K562 (cell line): ENCODE results near the gene UBASH3B. TPM values are rescaled to one million over a fixed set of nuclear protein-coding genes. Genes with fewer than 3 reads are reported as not detected.

Source experiments
- ATAC-seq: fragments of 200-7000 bp; cut with Tn5 transposase; 3 replicates; pipeline ENCODE4 v1.9.1; 2020; ENCODE audit warnings: moderate library complexity
- BruUV-seq: library from RNA; stranded (reverse); fragments of 400-500 nt; replicated peaks from 2 replicates; lab custom pipeline; 2021; lab: Mats Ljungman, UMichigan
- CTCF ChIA-PET: fragments of 300-600 bp; formaldehyde crosslinking; extraction: SDS; loops from one replicate; lab custom pipeline; 2021; ENCODE audit warnings: low intra/inter-chr PET ratio; lab: Yijun Ruan, JAX
- POLR2A ChIA-PET: fragments of 300-600, 350-650 bp; sonication (Branson Sonifier 250); formaldehyde crosslinking; extraction: SDS; loops from one replicate; lab custom pipeline; 2021; ENCODE audit warnings: antibody characterized with exemption, inconsistent platforms; lab: Yijun Ruan, JAX
- DNase-seq, 4 experiments: peaks; one replicate each; pipeline versions ENCODE4 v3.0.0 to v3.0.0-alpha.2; 2011 to 2018; ENCODE audit warnings: low spot score in 3 of 4, mixed read lengths in 3 of 4; ENCODE audit errors: extremely low read depth in 1 of 4
- FAIRE-seq: peaks from 2 replicates; lab custom pipeline; 2011; peaks lifted over from hg19 to GRCh38; lab: Jason Lieb, UNC
- H2AFZ ChIP-seq: 2 replicates; pipeline ENCODE4 v1.6.0; 2011; ENCODE audit warnings: low read depth, low read length, control low read depth, inconsistent platforms
- H3K27ac ChIP-seq: fragments of 200-600 bp; 3 replicates; pipeline ENCODE4 v1.8.0; 2011; ENCODE audit warnings: low read depth, mild to moderate bottlenecking, control low read depth, inconsistent platforms, low read length, moderate library complexity, mixed read lengths; ENCODE audit errors: extremely low read depth
- H3K27me3 ChIP-seq, 2 experiments: fragments of 300-600 bp in 1 of 2; 2 replicates in 1 of 2; 3 replicates in 1 of 2; pipeline versions ENCODE4 v1.6.0 to v1.8.0; 2011; ENCODE audit warnings: inconsistent platforms in 2 of 2, low read length in 2 of 2, mild to moderate bottlenecking in 1 of 2, mixed read lengths in 1 of 2, moderate library complexity in 1 of 2; ENCODE audit not compliant: control insufficient read depth in 2 of 2, insufficient read depth in 2 of 2
- H3K36me3 ChIP-seq: fragments of 300-600 bp; 3 replicates; pipeline ENCODE4 v1.8.0; 2011; ENCODE audit warnings: mild to moderate bottlenecking, low read length, inconsistent platforms; ENCODE audit not compliant: control insufficient read depth, insufficient read depth
- H3K4me1 ChIP-seq, 2 experiments: fragments of 200-600 bp in 1 of 2; replicated peaks in 1 of 2; 2 replicates in 1 of 2; 3 replicates in 1 of 2; pipeline versions ENCODE4 v1.5.1 to v1.8.0; 2011; ENCODE audit warnings: inconsistent platforms in 2 of 2, low read length in 2 of 2, mild to moderate bottlenecking in 1 of 2, mixed read lengths in 1 of 2, moderate library complexity in 1 of 2; ENCODE audit not compliant: control insufficient read depth in 2 of 2, insufficient read depth in 2 of 2
- H3K4me2 ChIP-seq: 2 replicates; pipeline ENCODE4 v1.6.1; 2011; ENCODE audit warnings: low read length, control low read depth, inconsistent platforms, mixed read lengths; ENCODE audit not compliant: insufficient read depth
- H3K4me3 ChIP-seq: fragments of 200-600 bp; sonication (generic), shearing (Covaris generic); 2 replicates; pipeline ENCODE4 v1.5.1; 2016; ENCODE audit warnings: control low read depth, inconsistent platforms
- H3K79me2 ChIP-seq: fragments of 200-600 bp; 3 replicates; pipeline ENCODE4 v1.8.0; 2011; ENCODE audit warnings: low read length, inconsistent platforms; ENCODE audit not compliant: control insufficient read depth, insufficient read depth
- H3K9ac ChIP-seq, 2 experiments: 2 replicates each; pipeline versions ENCODE4 v1.6.0 to v1.6.1; 2011; ENCODE audit warnings: low read depth in 2 of 2, low read length in 2 of 2, control low read depth in 1 of 2, inconsistent platforms in 1 of 2, mild to moderate bottlenecking in 1 of 2, mixed read lengths in 1 of 2; ENCODE audit not compliant: insufficient read depth in 1 of 2
- H3K9me1 ChIP-seq: one replicate; pipeline ENCODE4 v1.6.0; 2011; ENCODE audit warnings: inconsistent platforms, mild to moderate bottlenecking, low read length, moderate library complexity; ENCODE audit not compliant: control insufficient read depth, insufficient read depth
- H3K9me3 ChIP-seq: replicated peaks from 2 replicates; pipeline ENCODE4 v1.5.1; 2011; ENCODE audit warnings: low read depth, low read length, inconsistent platforms; ENCODE audit not compliant: control insufficient read depth, insufficient read depth
- H4K20me1 ChIP-seq: replicated peaks from 2 replicates; pipeline ENCODE4 v1.6.1; 2011; ENCODE audit warnings: low read length, inconsistent platforms, mixed read lengths; ENCODE audit not compliant: control insufficient read depth, insufficient read depth
- ZNF134 ChIP-seq: fragments of 250-450 bp; sonication (Bioruptor Pico); conservative IDR thresholded peaks from 2 replicates; pipeline ENCODE4 v1.4.0; 2020
- ZNF263 ChIP-seq: sonication (generic); formaldehyde crosslinking; IDR thresholded peaks from 2 replicates; pipeline ENCODE4 v1.8.0; 2022; ENCODE audit warnings: mild to moderate bottlenecking, missing genetic modification reagents, borderline replicate concordance
- WGBS: fragments of 100-300 bp; shearing (Covaris generic); methylation state at CpG from one replicate; pipeline ENCODE4 v1.1.6; 2016; ENCODE audit warnings: low coverage, mixed read lengths; ENCODE audit not compliant: insufficient coverage; ENCODE audit errors: missing lambda C conversion rate; 5-methylcytosine and 5-hydroxymethylcytosine counted together
- in situ Hi-C: fragments of 300-500 bp; cut with MboI; formaldehyde crosslinking; loops from 4 replicates; pipeline ENCODE4 v1.15.0; 2018; ENCODE audit warnings: inconsistent platforms, mixed read lengths
- intact Hi-C: fragments of 100-400 bp; cut with micrococcal nuclease; formaldehyde crosslinking; loops from 2 replicates; pipeline ENCODE4 v1.14.2; 2022
- polyA plus RNA-seq, 8 experiments: library from polyadenylated mRNA; depleted of rRNA in 4 of 8; stranded (reverse) in 5 of 8; unstranded in 3 of 8; fragments of >200 nt; fragmentation: Nextera tagmentation in 2 of 8; fragmentation: Illumina TruSeq in 1 of 8; extraction: Ambion mirVana in 2 of 8; extraction: Trizol in 1 of 8; gene quantifications; 2 replicates each; pipeline versions ENCODE4 v1.2.1 to v1.2.3, GENCODE V29; 2011 to 2014; ENCODE audit warnings: inconsistent platforms in 1 of 8, missing spikeins in 1 of 8
- total RNA-seq, 7 experiments: library from RNA; depleted of rRNA in 6 of 7; stranded (reverse); fragments of >200 nt in 6 of 7; fragmentation: Illumina TruSeq in 2 of 7; extraction: Trizol in 2 of 7; gene quantifications; 2 replicates each; pipeline versions ENCODE4 v1.2.1 to v1.2.3, GENCODE V29; 2011 to 2021; ENCODE audit warnings: low replicate concordance in 1 of 7
- TF ChIP-seq, protein P1 (sequence below): sonication (generic); formaldehyde crosslinking; IDR thresholded peaks from 2 replicates; pipeline ENCODE4 v1.8.0; 2022; ENCODE audit warnings: mild to moderate bottlenecking, missing genetic modification reagents
- TF ChIP-seq, protein P2 (sequence below), 2 experiments: fragments of 450-650 bp in 1 of 2; IDR thresholded peaks; 2 replicates each; pipeline ENCODE4 v1.6.1; 2011 to 2017; ENCODE audit warnings: low read depth in 2 of 2, antibody characterized with exemption in 1 of 2, borderline replicate concordance in 1 of 2, low read length in 1 of 2, mild to moderate bottlenecking in 1 of 2, mixed read lengths in 1 of 2; ENCODE audit not compliant: control insufficient read depth in 1 of 2

UBASH3B gene
- total and polyA plus RNA-seq, 9 of the 15 experiments (the other 6 are each of a cell fraction or from before 2014, with no cell fraction given): 0.01 to 0.31 (median 0.08) TPM; not detected in 2

- in situ Hi-C loops (no loop called here), intact Hi-C loops (no loop called here)
- ATAC-seq: no peak
- no peaks in the 10 kb centered on the region for H3K4me1 ChIP-seq
- TF ChIP-seq, protein P1, sequence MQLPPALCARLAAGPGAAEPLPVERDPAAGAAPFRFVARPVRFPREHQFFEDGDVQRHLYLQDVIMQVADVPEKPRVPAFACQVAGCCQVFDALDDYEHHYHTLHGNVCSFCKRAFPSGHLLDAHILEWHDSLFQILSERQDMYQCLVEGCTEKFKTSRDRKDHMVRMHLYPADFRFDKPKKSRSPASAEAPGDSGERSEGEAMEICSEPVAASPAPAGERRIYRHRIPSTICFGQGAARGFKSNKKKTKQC (CRISPR knock-in tag): no peak
- TF ChIP-seq, protein P2, sequence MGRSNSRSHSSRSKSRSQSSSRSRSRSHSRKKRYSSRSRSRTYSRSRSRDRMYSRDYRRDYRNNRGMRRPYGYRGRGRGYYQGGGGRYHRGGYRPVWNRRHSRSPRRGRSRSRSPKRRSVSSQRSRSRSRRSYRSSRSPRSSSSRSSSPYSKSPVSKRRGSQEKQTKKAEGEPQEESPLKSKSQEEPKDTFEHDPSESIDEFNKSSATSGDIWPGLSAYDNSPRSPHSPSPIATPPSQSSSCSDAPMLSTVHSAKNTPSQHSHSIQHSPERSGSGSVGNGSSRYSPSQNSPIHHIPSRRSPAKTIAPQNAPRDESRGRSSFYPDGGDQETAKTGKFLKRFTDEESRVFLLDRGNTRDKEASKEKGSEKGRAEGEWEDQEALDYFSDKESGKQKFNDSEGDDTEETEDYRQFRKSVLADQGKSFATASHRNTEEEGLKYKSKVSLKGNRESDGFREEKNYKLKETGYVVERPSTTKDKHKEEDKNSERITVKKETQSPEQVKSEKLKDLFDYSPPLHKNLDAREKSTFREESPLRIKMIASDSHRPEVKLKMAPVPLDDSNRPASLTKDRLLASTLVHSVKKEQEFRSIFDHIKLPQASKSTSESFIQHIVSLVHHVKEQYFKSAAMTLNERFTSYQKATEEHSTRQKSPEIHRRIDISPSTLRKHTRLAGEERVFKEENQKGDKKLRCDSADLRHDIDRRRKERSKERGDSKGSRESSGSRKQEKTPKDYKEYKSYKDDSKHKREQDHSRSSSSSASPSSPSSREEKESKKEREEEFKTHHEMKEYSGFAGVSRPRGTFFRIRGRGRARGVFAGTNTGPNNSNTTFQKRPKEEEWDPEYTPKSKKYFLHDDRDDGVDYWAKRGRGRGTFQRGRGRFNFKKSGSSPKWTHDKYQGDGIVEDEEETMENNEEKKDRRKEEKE (IDR thresholded peaks at IDR 0.05; ENCODE audit: borderline replicate concordance in 1 of 2, control insufficient read depth in 1 of 2, low read depth in 2 of 2, low read length in 1 of 2): no peak
- TF ChIP-seq ZNF134: no peak
- TF ChIP-seq ZNF263 (CRISPR knock-in tag): no peak
- CTCF ChIA-PET: no interaction called here
- H4K20me1 ChIP-seq: no peaks in the 10 kb centered on the region
- no peak overlapping the region for H3K9ac ChIP-seq
- POLR2A ChIA-PET: no interaction called here
- BruUV-seq: no TSS peak
- H3K4me3 ChIP-seq: no peak overlapping the region
- WGBS: under 1% methylated on average over 8 of the region's 8 CpGs
- H3K9me1 ChIP-seq: no peaks in the 10 kb centered on the region
- no peak overlapping the region for H3K27ac ChIP-seq
- H3K9me3 ChIP-seq: no peaks in the 10 kb centered on the region
- no peak for DNase-seq
- H2AFZ ChIP-seq: no peak overlapping the region
- FAIRE-seq: no peak
- peaks cover 0 to 22% of the 10 kb centered on the region in 2 experiments; a peak in 2 of 5 replicates for H3K27me3 ChIP-seq
- no peaks in the 10 kb centered on the region for H3K36me3 ChIP-seq
- no peaks in the 10 kb centered on the region for H3K79me2 ChIP-seq
- no peak overlapping the region for H3K4me2 ChIP-seq
Measured at GRCh38 chr11:122703541-122704272, 48.2 kb downstream of the UBASH3B start.
